Endothelial cell (in vitro differentiated cells): Measurements from ENCODE around the gene ARMC5. TPM values are rescaled to one million over a fixed set of nuclear protein-coding genes. Genes with fewer than 3 reads are reported as not detected.
"Not testable (repeated sequence)": the region's sequence is repeated elsewhere in the genome, so short reads cannot be mapped to it uniquely, and the experiment has no call there.

Experiments
- DNase-seq: peaks from one replicate; pipeline ENCODE4 v3.0.0; 2021; ENCODE audit warnings: low spot score
- H3K27ac Mint-ChIP-seq: one replicate; pipeline ENCODE4 v1.8.0; 2021; ENCODE audit warnings: mixed read lengths, inconsistent platforms; ENCODE audit not compliant: unreplicated experiment
- H3K27me3 Mint-ChIP-seq: one replicate; pipeline ENCODE4 v1.8.0; 2021; ENCODE audit warnings: mild to moderate bottlenecking, moderate library complexity, mixed read lengths, inconsistent platforms; ENCODE audit not compliant: unreplicated experiment
- H3K36me3 Mint-ChIP-seq: one replicate; pipeline ENCODE4 v1.8.0; 2021; ENCODE audit warnings: mild to moderate bottlenecking, low read depth, mixed read lengths, inconsistent platforms; ENCODE audit not compliant: unreplicated experiment
- H3K4me1 Mint-ChIP-seq: one replicate; pipeline ENCODE4 v1.8.0; 2021; ENCODE audit warnings: mild to moderate bottlenecking, mixed read lengths, inconsistent platforms; ENCODE audit not compliant: unreplicated experiment
- H3K4me3 Mint-ChIP-seq: one replicate; pipeline ENCODE4 v1.8.0; 2021; ENCODE audit warnings: mild to moderate bottlenecking, mixed read lengths, inconsistent platforms; ENCODE audit not compliant: unreplicated experiment
- H3K9me3 Mint-ChIP-seq: one replicate; pipeline ENCODE4 v1.8.0; 2021; ENCODE audit warnings: mixed read lengths, inconsistent platforms; ENCODE audit not compliant: unreplicated experiment
- total RNA-seq: library from RNA; stranded (reverse); fragmentation: NEBNext Ultra II Directional; extraction: Animal tissue kit (Norgen Biotek cat#: 25700); gene quantifications from one replicate; pipeline ENCODE4 v1.2.1, GENCODE V29; 2021; ENCODE audit not compliant: unreplicated experiment
- TF ChIP-seq, protein P1 (sequence below): fragments of 200-600 bp; sonication (generic); IDR thresholded peaks from one replicate; pipeline ENCODE4 v1.5.0; 2021; ENCODE audit warnings: antibody characterized with exemption; ENCODE audit not compliant: unreplicated experiment

The ARMC5 gene
- total RNA-seq, 1 donor from 2014 or later = 15.9 TPM

DNA sequence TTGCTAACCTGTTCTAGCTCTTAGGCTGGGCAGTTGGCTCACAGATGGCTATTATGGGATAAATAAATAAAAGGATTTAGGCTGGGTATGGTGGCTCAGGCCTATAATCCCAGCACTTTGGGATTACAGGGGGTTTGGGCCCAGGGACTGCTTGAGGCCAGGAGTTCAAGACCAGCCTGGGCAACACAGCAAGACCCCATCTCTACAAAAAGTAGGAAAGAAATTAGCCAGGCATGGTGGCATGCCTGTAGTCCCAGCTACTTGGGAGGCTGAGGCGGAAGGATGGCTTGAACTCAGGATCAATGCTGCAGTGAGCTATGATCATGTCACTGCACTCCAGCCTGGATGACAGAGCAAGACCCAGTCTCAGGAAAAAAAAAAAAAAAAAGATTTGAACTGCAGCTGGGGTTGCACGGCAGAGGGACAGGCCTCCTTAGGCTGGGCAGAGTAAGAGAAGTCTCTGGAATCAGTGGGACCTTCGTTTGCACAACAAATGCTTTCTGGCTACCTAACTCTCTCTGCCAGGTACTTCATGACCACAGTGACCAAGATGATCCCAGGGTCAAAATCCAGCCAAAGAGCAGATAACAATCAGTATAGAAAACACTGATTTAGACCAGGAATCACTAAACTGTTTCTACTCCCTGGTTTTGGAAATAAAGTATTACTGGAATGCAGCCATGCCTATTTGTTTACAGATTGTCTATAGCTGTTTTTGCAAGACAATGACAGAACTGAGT, 42.1 kb downstream of the ARMC5 start:
- TF ChIP-seq, protein P1, sequence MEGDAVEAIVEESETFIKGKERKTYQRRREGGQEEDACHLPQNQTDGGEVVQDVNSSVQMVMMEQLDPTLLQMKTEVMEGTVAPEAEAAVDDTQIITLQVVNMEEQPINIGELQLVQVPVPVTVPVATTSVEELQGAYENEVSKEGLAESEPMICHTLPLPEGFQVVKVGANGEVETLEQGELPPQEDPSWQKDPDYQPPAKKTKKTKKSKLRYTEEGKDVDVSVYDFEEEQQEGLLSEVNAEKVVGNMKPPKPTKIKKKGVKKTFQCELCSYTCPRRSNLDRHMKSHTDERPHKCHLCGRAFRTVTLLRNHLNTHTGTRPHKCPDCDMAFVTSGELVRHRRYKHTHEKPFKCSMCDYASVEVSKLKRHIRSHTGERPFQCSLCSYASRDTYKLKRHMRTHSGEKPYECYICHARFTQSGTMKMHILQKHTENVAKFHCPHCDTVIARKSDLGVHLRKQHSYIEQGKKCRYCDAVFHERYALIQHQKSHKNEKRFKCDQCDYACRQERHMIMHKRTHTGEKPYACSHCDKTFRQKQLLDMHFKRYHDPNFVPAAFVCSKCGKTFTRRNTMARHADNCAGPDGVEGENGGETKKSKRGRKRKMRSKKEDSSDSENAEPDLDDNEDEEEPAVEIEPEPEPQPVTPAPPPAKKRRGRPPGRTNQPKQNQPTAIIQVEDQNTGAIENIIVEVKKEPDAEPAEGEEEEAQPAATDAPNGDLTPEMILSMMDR = no peak
- Mint-ChIP-seq H3K36me3 (peaks cover 19% of the 10 kb centered on the region), H3K27me3 (no peaks in the 10 kb centered on the region), H3K4me1 (peaks cover 22% of the 10 kb centered on the region), H3K27ac (no peak overlapping the region), H3K9me3 (no peaks in the 10 kb centered on the region), H3K4me3 (no peak overlapping the region)
- DNase-seq = no peak

DNA sequence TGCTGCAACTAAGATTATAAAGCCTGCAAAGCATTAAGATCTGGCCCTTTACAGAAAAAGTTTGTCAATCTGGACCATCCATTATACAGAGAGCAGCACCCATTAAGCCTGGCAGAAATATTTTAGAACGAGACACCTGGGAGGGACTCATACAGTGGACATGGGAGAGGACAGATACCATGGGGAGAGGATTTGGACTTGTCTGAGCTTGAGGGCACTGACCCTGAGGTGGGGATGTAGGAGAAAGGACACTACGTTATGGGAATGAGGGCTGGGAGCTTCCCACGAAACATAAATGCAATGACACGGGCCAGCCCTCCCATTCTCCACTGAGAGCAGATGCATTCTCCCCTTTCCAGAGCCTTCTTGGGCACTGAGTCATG, 42.7 kb downstream of the ARMC5 start:
- Mint-ChIP-seq H3K4me3 (no peak overlapping the region), H3K36me3 (peaks cover 19% of the 10 kb centered on the region), H3K27ac (no peak overlapping the region)

DNA sequence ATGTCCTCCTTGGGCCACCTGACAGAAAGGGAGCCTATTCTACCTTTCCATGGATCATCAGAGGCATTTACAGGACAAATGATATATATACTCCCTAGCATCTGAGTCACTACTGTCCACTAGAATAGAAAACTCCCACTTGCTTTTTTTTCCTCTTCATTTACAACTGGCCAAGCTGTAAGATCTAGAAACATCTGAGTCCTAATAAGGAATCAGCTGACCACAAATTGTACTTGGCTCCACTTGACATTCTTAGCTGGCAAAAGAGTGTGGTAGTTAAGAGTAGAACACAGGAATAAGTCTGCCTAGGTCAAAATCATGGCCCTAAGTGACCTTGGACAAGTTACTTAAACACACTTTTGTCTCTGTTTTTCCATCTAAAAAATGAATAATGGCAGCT, 43.7 kb downstream of the ARMC5 start:
- no peaks in the 10 kb centered on the region for H3K27me3 Mint-ChIP-seq
- H3K4me3 Mint-ChIP-seq = no peak overlapping the region
- no peak for DNase-seq
- H3K36me3 Mint-ChIP-seq = peaks cover 9% of the 10 kb centered on the region
- TF ChIP-seq, protein P1 = no peak
- no peaks in the 10 kb centered on the region for H3K9me3 Mint-ChIP-seq
- H3K4me1 Mint-ChIP-seq = peaks cover 29% of the 10 kb centered on the region
- H3K27ac Mint-ChIP-seq = no peak overlapping the region

More for the DNA sequence above, 42.7 kb downstream of the ARMC5 start:
- TF ChIP-seq, protein P1 = no peak
- Mint-ChIP-seq H3K9me3 (no peaks in the 10 kb centered on the region), H3K27me3 (no peaks in the 10 kb centered on the region), H3K4me1 (peaks cover 22% of the 10 kb centered on the region)
- no peak for DNase-seq

DNA sequence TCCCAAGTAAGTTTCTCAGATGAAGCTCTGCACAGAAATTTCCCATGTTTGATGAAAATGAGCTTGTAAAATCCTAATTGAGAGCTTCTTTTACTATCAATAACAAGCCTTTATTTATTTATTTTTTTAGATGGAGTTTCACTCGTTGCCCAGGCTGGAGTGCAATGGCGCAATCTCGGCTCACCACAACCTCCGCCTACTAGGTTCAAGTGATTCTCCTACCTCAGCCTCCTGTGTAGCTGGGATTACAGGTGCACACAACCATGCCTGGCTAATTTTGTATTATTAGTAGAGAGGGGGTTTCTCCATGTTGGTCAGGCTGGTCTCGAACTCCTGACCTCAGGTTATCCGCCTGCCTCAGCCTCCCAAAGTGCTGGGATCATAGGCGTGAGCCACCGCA, 44.3 kb downstream of the ARMC5 start:
- H3K27ac Mint-ChIP-seq, DNase-seq, H3K27me3 Mint-ChIP-seq, H3K36me3 Mint-ChIP-seq, H3K4me3 Mint-ChIP-seq, H3K9me3 Mint-ChIP-seq: not testable (repeated sequence)
- H3K4me1 Mint-ChIP-seq = peaks cover 29% of the 10 kb centered on the region

DNA sequence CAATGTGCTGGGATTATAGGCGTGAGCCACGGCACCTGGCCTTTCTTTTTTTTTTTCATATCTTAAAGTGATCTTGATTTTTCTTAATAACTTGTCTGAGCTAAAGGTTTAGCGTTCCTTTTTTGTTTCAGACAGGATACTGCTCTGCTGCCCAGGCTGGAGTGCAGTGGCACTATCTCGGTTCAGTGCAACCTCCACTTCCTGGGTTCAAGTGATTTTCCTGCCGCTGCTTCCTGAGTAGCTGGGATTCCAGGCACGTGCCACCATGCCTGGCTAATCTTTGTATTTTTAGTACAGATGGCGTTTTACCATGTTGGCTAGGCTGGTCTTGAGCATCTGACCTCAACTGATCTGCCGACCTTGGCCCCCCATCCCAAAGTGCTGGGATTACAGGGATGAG, 44.9 kb downstream of the ARMC5 start:
- TF ChIP-seq, protein P1 = no peak
- H3K4me3 Mint-ChIP-seq = no peak overlapping the region
- DNase-seq = no peak
- H3K27ac Mint-ChIP-seq = no peak overlapping the region
- H3K9me3 Mint-ChIP-seq = no peaks in the 10 kb centered on the region
- no peaks in the 10 kb centered on the region for H3K36me3 Mint-ChIP-seq
- peaks cover 35% of the 10 kb centered on the region for H3K4me1 Mint-ChIP-seq
- peaks cover 6% of the 10 kb centered on the region for H3K27me3 Mint-ChIP-seq
